NB4 (cell line): ENCODE results near the gene CA9.

Experiments used
- MYC ChIP-seq: IDR thresholded peaks from 2 replicates; pipeline ENCODE4 v1.6.1; 2011; ENCODE audit warnings: low read depth, low read length
- POLR2A ChIP-seq: IDR thresholded peaks from 2 replicates; pipeline ENCODE4 v1.6.1; 2011; ENCODE audit warnings: mild to moderate bottlenecking; ENCODE audit not compliant: insufficient read length; ENCODE audit errors: extremely low read depth
- TF ChIP-seq, protein P1 (sequence below): IDR thresholded peaks from one replicate; pipeline ENCODE4 v1.5.1; 2012; ENCODE audit warnings: low read depth, low read length

- TF ChIP-seq, protein P1, sequence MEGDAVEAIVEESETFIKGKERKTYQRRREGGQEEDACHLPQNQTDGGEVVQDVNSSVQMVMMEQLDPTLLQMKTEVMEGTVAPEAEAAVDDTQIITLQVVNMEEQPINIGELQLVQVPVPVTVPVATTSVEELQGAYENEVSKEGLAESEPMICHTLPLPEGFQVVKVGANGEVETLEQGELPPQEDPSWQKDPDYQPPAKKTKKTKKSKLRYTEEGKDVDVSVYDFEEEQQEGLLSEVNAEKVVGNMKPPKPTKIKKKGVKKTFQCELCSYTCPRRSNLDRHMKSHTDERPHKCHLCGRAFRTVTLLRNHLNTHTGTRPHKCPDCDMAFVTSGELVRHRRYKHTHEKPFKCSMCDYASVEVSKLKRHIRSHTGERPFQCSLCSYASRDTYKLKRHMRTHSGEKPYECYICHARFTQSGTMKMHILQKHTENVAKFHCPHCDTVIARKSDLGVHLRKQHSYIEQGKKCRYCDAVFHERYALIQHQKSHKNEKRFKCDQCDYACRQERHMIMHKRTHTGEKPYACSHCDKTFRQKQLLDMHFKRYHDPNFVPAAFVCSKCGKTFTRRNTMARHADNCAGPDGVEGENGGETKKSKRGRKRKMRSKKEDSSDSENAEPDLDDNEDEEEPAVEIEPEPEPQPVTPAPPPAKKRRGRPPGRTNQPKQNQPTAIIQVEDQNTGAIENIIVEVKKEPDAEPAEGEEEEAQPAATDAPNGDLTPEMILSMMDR, result no peak
- TF ChIP-seq MYC (no peak), POLR2A (no peak)
These were observed 22.2 kb downstream of the CA9 start for GRCh38 chr9:35695943-35696401.
